ENCODE results near the gene WFDC12.

DNA sequence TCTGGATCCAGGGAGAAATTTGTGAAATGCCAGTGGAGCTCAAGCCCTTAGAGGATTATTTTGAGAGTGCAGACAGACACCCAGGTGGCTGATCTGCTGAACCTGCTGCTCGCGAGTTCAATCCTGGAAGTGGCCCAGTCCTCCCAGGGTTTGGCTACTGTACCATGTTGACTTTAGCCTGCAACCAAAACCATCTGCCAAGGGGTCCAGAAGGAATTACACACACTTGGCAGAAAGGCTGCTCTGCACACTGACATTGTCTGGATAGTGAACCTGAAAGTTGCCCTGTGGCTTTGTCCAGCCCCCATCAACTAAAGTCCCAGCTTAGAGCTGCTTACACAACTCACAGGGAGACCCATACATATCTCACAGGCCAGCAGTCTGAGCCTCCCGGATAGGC, 28.9 kb upstream of the WFDC12 start:
- TF ChIP-seq, protein P1, sequence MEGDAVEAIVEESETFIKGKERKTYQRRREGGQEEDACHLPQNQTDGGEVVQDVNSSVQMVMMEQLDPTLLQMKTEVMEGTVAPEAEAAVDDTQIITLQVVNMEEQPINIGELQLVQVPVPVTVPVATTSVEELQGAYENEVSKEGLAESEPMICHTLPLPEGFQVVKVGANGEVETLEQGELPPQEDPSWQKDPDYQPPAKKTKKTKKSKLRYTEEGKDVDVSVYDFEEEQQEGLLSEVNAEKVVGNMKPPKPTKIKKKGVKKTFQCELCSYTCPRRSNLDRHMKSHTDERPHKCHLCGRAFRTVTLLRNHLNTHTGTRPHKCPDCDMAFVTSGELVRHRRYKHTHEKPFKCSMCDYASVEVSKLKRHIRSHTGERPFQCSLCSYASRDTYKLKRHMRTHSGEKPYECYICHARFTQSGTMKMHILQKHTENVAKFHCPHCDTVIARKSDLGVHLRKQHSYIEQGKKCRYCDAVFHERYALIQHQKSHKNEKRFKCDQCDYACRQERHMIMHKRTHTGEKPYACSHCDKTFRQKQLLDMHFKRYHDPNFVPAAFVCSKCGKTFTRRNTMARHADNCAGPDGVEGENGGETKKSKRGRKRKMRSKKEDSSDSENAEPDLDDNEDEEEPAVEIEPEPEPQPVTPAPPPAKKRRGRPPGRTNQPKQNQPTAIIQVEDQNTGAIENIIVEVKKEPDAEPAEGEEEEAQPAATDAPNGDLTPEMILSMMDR (IDR thresholded peaks at IDR 0.05), result no peak
- TF ChIP-seq POLR2A (IDR thresholded peaks at IDR 0.05) (no peak), POLR2AphosphoS5 (IDR thresholded peaks at IDR 0.05) (no peak)
